Endodermal cell (in vitro differentiated cells): ENCODE data around the gene PRSS8. TPM values are rescaled to one million over a fixed set of nuclear protein-coding genes. Genes with fewer than 3 reads are reported as not detected.

Experiments used
- DNase-seq: peaks from one replicate; pipeline ENCODE4 v3.0.0-alpha.2; 2017
- H3K27ac ChIP-seq: 2 replicates; pipeline ENCODE4 v1.5.1; 2013; ENCODE audit warnings: mild to moderate bottlenecking, low read depth, low read length, moderate library complexity
- H3K27me3 ChIP-seq: 2 replicates; pipeline ENCODE4 v1.6.1; 2013; ENCODE audit warnings: mild to moderate bottlenecking, low read length, moderate library complexity; ENCODE audit not compliant: insufficient read depth, control insufficient read depth, poor library complexity, severe bottlenecking
- H3K36me3 ChIP-seq: 2 replicates; pipeline ENCODE4 v1.7.0; 2013; ENCODE audit warnings: mild to moderate bottlenecking, low read length, moderate library complexity; ENCODE audit not compliant: control insufficient read depth, insufficient read depth
- H3K4me1 ChIP-seq: one replicate; pipeline ENCODE4 v1.7.0; 2013; ENCODE audit warnings: low read length; ENCODE audit not compliant: control insufficient read depth, insufficient read depth
- H3K4me3 ChIP-seq: 2 replicates; pipeline ENCODE4 v1.5.1; 2013; ENCODE audit warnings: mild to moderate bottlenecking, low read length, moderate library complexity
- H3K9ac ChIP-seq: 2 replicates; pipeline ENCODE4 v1.6.1; 2013; ENCODE audit warnings: mild to moderate bottlenecking, low read length, moderate library complexity; ENCODE audit not compliant: poor library complexity, severe bottlenecking; ENCODE audit errors: extremely low read depth
- H3K9me3 ChIP-seq: 2 replicates; pipeline ENCODE4 v1.6.1; 2013; ENCODE audit warnings: mild to moderate bottlenecking, low read length, moderate library complexity; ENCODE audit not compliant: control insufficient read depth
- H3K27ac Mint-ChIP-seq: 2 replicates; pipeline ENCODE4 v1.8.0; 2020; ENCODE audit warnings: mixed read lengths
- H3K27me3 Mint-ChIP-seq: 2 replicates; pipeline ENCODE4 v1.8.0; 2021; ENCODE audit warnings: mild to moderate bottlenecking, mixed read lengths; ENCODE audit not compliant: insufficient read depth
- H3K36me3 Mint-ChIP-seq: 2 replicates; pipeline ENCODE4 v1.8.0; 2020; ENCODE audit warnings: low read depth, mixed read lengths
- H3K4me1 Mint-ChIP-seq: 2 replicates; pipeline ENCODE4 v1.8.0; 2020; ENCODE audit warnings: mixed read lengths
- H3K4me3 Mint-ChIP-seq: 2 replicates; pipeline ENCODE4 v1.8.0; 2020; ENCODE audit warnings: mild to moderate bottlenecking, moderate library complexity, mixed read lengths
- H3K9me3 Mint-ChIP-seq: 2 replicates; pipeline ENCODE4 v1.8.0; 2020; ENCODE audit warnings: mild to moderate bottlenecking, mixed read lengths
- WGBS, 2 experiments: methylation state at CpG; one replicate each; pipeline versions ENCODE4 v1.1.5 to v1.1.7; 2013; ENCODE audit warnings: missing lambda C conversion rate in 2 of 2, mixed read lengths in 1 of 2; ENCODE audit not compliant: insufficient coverage in 1 of 2, insufficient read length in 1 of 2; 5-methylcytosine and 5-hydroxymethylcytosine counted together
- total RNA-seq, 2 donors: library from RNA; stranded (reverse); fragmentation: NEBNext Ultra II Directional in 1 of 2; extraction: Animal tissue kit (Norgen Biotek cat#: 25700) in 1 of 2; gene quantifications; 2 replicates in 1 of 2; 3 replicates in 1 of 2; pipeline ENCODE4 v1.2.1, GENCODE V29; 2021
- TF ChIP-seq, protein P1 (sequence below): fragments of 200-600 bp; sonication (generic); conservative IDR thresholded peaks from 2 replicates; pipeline ENCODE4 v1.5.0; 2021; ENCODE audit warnings: antibody characterized with exemption, mild to moderate bottlenecking

PRSS8 gene
- total RNA-seq, 2 donors from 2014 or later, result 79.7 to 80.1 TPM

DNA sequence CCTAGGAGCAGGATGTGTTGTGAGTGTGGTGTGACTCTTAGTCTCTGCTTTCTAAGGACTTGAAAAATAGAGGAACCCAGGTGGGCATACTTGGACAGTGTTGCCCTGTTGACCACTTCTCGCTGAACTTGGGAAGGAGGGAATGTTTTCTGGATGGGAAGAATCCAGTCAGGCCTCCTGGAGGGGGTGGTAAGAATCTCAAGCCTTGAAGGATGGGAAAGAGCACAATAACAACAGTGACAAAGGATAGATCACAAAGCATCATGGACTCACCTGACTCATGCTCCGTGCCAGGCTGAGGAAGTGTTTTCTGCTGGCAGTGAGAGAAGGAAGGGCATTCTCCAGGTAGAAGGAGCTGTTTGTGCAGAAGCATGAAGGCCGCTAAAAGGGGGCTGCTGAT is 9.7 kb downstream of the PRSS8 start:
- peaks cover 29% of the 10 kb centered on the region for H3K36me3 Mint-ChIP-seq
- H3K27ac ChIP-seq, result no peak overlapping the region
- no peaks in the 10 kb centered on the region for H3K9me3 Mint-ChIP-seq
- WGBS, 2 experiments, result 94 to 100% methylated on average over 3 of the region's 3 CpGs
- no peaks in the 10 kb centered on the region for H3K4me1 Mint-ChIP-seq
- H3K27me3 ChIP-seq, result no peaks in the 10 kb centered on the region
- no peaks in the 10 kb centered on the region for H3K27me3 Mint-ChIP-seq
- no peak overlapping the region for H3K27ac Mint-ChIP-seq
- TF ChIP-seq, protein P1, sequence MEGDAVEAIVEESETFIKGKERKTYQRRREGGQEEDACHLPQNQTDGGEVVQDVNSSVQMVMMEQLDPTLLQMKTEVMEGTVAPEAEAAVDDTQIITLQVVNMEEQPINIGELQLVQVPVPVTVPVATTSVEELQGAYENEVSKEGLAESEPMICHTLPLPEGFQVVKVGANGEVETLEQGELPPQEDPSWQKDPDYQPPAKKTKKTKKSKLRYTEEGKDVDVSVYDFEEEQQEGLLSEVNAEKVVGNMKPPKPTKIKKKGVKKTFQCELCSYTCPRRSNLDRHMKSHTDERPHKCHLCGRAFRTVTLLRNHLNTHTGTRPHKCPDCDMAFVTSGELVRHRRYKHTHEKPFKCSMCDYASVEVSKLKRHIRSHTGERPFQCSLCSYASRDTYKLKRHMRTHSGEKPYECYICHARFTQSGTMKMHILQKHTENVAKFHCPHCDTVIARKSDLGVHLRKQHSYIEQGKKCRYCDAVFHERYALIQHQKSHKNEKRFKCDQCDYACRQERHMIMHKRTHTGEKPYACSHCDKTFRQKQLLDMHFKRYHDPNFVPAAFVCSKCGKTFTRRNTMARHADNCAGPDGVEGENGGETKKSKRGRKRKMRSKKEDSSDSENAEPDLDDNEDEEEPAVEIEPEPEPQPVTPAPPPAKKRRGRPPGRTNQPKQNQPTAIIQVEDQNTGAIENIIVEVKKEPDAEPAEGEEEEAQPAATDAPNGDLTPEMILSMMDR, result no peak
- no peaks in the 10 kb centered on the region for H3K4me1 ChIP-seq
- peaks cover 26% of the 10 kb centered on the region for H3K36me3 ChIP-seq
- no peak overlapping the region for H3K9ac ChIP-seq
- no peaks in the 10 kb centered on the region for H3K9me3 ChIP-seq
- no peak for DNase-seq
- H3K4me3 ChIP-seq, result no peak overlapping the region
- H3K4me3 Mint-ChIP-seq, result no peak overlapping the region

DNA sequence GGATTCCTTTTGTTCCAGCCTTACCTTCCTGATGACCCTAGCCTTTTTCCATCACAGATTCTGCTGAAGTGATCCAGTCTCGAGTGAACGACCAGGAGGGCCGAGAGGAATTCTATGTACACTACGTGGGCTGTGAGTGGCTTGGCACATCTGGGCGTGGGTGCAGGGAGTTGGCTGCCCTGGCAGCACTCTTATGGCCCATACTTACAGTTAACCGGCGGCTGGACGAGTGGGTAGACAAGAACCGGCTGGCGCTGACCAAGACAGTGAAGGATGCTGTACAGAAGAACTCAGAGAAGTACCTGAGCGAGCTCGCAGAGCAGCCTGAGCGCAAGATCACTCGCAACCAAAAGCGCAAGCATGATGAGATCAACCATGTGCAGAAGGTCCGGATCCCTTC is 15.4 kb downstream of the PRSS8 start:
- Histone ChIP-seq H3K36me3 (peaks cover 37% of the 10 kb centered on the region), H3K4me1 (no peaks in the 10 kb centered on the region), H3K4me3 (no peak overlapping the region), H3K9me3 (no peaks in the 10 kb centered on the region), H3K27ac (no peak overlapping the region), H3K27me3 (no peaks in the 10 kb centered on the region), H3K9ac (no peak overlapping the region)
- H3K9me3 Mint-ChIP-seq, result no peaks in the 10 kb centered on the region
- 96 to 97% methylated on average over 16 of the region's 16 CpGs for WGBS, 2 experiments
- no peaks in the 10 kb centered on the region for H3K27me3 Mint-ChIP-seq
- TF ChIP-seq, protein P1, result no peak
- no peak for DNase-seq
- H3K36me3 Mint-ChIP-seq, result peaks cover 38% of the 10 kb centered on the region
- H3K4me1 Mint-ChIP-seq, result peaks cover 7% of the 10 kb centered on the region
- no peak overlapping the region for H3K4me3 Mint-ChIP-seq
- H3K27ac Mint-ChIP-seq, result no peak overlapping the region

DNA sequence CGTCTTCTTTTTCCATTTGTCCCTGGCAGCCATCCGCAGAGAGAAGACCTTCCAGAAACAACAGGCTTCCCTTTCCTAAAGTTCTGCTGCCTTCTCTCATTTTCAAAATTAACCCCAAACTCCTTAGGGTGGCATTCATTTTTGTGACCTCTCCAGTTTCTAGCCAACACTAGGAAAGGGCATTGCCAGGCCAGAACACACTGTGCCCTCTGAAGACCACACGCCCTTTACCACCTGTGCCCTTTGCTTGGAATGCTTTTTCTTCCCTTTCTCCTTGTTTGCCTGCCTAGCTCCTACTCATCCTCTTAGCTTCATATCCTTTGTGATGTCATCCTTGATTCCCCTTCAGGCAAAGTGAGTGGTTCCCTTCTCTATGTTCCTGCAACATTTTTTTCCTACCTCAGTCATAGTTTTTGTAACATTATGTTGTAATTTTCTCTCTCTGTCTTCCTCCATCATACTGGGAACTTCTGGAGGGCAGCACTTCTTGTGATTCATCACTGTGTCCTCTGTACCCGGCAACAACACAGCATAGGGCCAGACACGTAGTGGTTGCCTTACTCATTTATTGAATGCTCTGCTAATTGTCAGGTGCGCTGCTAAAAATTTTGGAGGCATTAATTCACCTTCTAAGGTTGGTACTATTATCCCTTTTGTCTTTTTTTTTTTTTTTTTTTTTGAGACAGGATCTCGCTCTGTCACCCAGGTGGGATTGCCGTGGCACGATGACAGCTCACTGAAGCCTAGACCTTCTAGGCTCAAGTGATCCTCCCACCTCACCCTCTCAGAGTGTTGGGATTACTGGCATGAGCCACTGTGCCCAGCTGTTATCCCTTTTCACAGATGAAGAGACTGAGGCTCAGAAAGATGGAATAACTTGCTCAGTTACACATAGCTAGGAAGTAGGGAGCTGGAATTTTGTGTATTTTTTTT is 17.0 kb downstream of the PRSS8 start:
- H3K9me3 Mint-ChIP-seq, result no peaks in the 10 kb centered on the region

More for the DNA sequence above, 17.0 kb downstream of the PRSS8 start:
- Histone ChIP-seq H3K4me3 (peak overlapping the region; percentile 89), H3K9me3 (no peaks in the 10 kb centered on the region), H3K27me3 (no peaks in the 10 kb centered on the region), H3K9ac (peak overlapping the region; percentile 63), H3K4me1 (no peaks in the 10 kb centered on the region), H3K27ac (peak overlapping the region; percentile 61), H3K36me3 (peaks cover 37% of the 10 kb centered on the region)
- Mint-ChIP-seq H3K36me3 (peaks cover 34% of the 10 kb centered on the region), H3K27ac (peak overlapping the region; percentile 95), H3K4me1 (peaks cover 7% of the 10 kb centered on the region), H3K27me3 (no peaks in the 10 kb centered on the region), H3K4me3 (peak overlapping the region; percentile 79)
- WGBS, 2 experiments, result 72 to 79% methylated on average over 8 to 9 of the region's 9 CpGs
- TF ChIP-seq, protein P1, result no peak
- DNase-seq, result no peak
